LNCAP (cell line): ENCODE data around the gene SUPT3H.

ENCODE experiments used
- CTCF ChIP-seq: fragments of 450-650 bp; IDR thresholded peaks from 2 replicates; pipeline ENCODE4 v1.5.1; 2017; ENCODE audit warnings: mild to moderate bottlenecking

The SUPT3H gene

GRCh38 chr6:44854712-44855443 is 522.9 kb downstream of the SUPT3H start:
- TF ChIP-seq CTCF = no peak

- no peak for TF ChIP-seq CTCF
These were observed 526.6 kb downstream of the SUPT3H start for GRCh38 chr6:44851176-44851575.

GRCh38 chr6:44850312-44850711 is 527.4 kb downstream of the SUPT3H start:
- no peak for TF ChIP-seq CTCF

- no peak for TF ChIP-seq CTCF
These were observed 527.9 kb downstream of the SUPT3H start for GRCh38 chr6:44849806-44850205.

GRCh38 chr6:44843734-44844133 is 534.0 kb downstream of the SUPT3H start:
- no peak for TF ChIP-seq CTCF

GRCh38 chr6:44842616-44843015 is 535.1 kb downstream of the SUPT3H start:
- TF ChIP-seq CTCF = no peak

GRCh38 chr6:44841829-44842228 is 535.9 kb downstream of the SUPT3H start:
- no peak for TF ChIP-seq CTCF

- TF ChIP-seq CTCF = no peak
These were observed 540.0 kb downstream of the SUPT3H start for GRCh38 chr6:44837741-44838140.
